A673 (cell line): Measurements from ENCODE around the gene AAGAB. TPM values are rescaled to one million over a fixed set of nuclear protein-coding genes. Genes with fewer than 3 reads are reported as not detected.

ENCODE experiments used
- BruUV-seq: library from RNA; stranded (reverse); fragments of 400-500 nt; replicated peaks from 2 replicates; lab custom pipeline; 2021; lab: Mats Ljungman, UMichigan
- CTCF ChIA-PET: fragments of 300-600 bp; sonication (Branson Sonifier 250); formaldehyde crosslinking; loops from one replicate; lab custom pipeline; 2022; ENCODE audit warnings: antibody characterized with exemption; lab: Charles Lee
- POLR2A ChIA-PET: fragments of 300-600 bp; sonication (Branson Sonifier 250); formaldehyde crosslinking; loops from one replicate; lab custom pipeline; 2022; ENCODE audit warnings: antibody characterized with exemption; ENCODE audit not compliant: low non-redundant PET; lab: Charles Lee
- DNase-seq: peaks from one replicate; pipeline ENCODE4 v3.0.0-alpha.2; 2015; ENCODE audit warnings: low spot score
- H3K27ac ChIP-seq: fragments of 200-600 bp; sonication (generic); 2 replicates; pipeline ENCODE4 v1.5.1; 2016; ENCODE audit warnings: mixed run types, low read depth, mild to moderate bottlenecking, mixed read lengths, antibody characterized with exemption, low read length; ENCODE audit not compliant: poor library complexity, severe bottlenecking
- H3K27me3 ChIP-seq: fragments of 200-600 bp; sonication (generic); replicated peaks from 2 replicates; pipeline ENCODE4 v1.6.1; 2017; ENCODE audit warnings: mixed run types, low read depth, mild to moderate bottlenecking, mixed read lengths, antibody characterized with exemption, low read length; ENCODE audit not compliant: insufficient read depth, poor library complexity
- H3K36me3 ChIP-seq: fragments of 200-600 bp; sonication (generic); 2 replicates; pipeline ENCODE4 v1.6.1; 2016; ENCODE audit warnings: mixed run types, mild to moderate bottlenecking, mixed read lengths, antibody characterized with exemption, low read length; ENCODE audit not compliant: insufficient read depth, poor library complexity, severe bottlenecking
- H3K4me1 ChIP-seq: fragments of 200-600 bp; sonication (generic); 2 replicates; pipeline ENCODE4 v1.6.1; 2017; ENCODE audit warnings: mixed run types, mild to moderate bottlenecking, mixed read lengths, antibody characterized with exemption, low read length; ENCODE audit not compliant: insufficient read depth, poor library complexity, severe bottlenecking
- H3K4me3 ChIP-seq: fragments of 200-600 bp; sonication (generic); 2 replicates; pipeline ENCODE4 v1.5.1; 2016; ENCODE audit warnings: low read depth, mixed run types, mild to moderate bottlenecking, mixed read lengths, low read length; ENCODE audit not compliant: poor library complexity, severe bottlenecking
- H3K9me3 ChIP-seq: fragments of 200-600 bp; sonication (generic); 2 replicates; pipeline ENCODE4 v1.6.1; 2016; ENCODE audit warnings: mixed run types, low read depth, mild to moderate bottlenecking, mixed read lengths, antibody characterized with exemption, low read length; ENCODE audit not compliant: poor library complexity, severe bottlenecking
- CTCF ChIP-seq: fragments of 300-800, 200-600 bp; sonication (generic); conservative IDR thresholded peaks from 2 replicates; pipeline ENCODE4 v1.5.1; 2017; ENCODE audit warnings: low read depth, mild to moderate bottlenecking, antibody characterized with exemption, low read length, moderate library complexity, mixed read lengths
- EZH2 ChIP-seq: fragments of 200-600 bp; sonication (generic); IDR thresholded peaks from 2 replicates; pipeline ENCODE4 v1.6.1; 2017; ENCODE audit warnings: borderline replicate concordance, low read depth, mild to moderate bottlenecking, mixed read lengths, antibody characterized with exemption, low read length; ENCODE audit not compliant: poor library complexity, severe bottlenecking
- intact Hi-C: fragments of 100-400 bp; cut with micrococcal nuclease; formaldehyde crosslinking; loops from one replicate; pipeline ENCODE4 v1.10.0; 2022; ENCODE audit not compliant: unreplicated experiment
- total RNA-seq: library from RNA; stranded (reverse); gene quantifications from 2 replicates; pipeline ENCODE4 v1.2.3, GENCODE V29; 2021

Gene AAGAB
- total RNA-seq, 1 experiment from 2014 or later = 54.8 TPM

GRCh38 chr15:67280217-67280616 is 25.8 kb upstream of the AAGAB start:
- no TSS peak for BruUV-seq
- no peak for DNase-seq

GRCh38 chr15:67276666-67277065 is 22.2 kb upstream of the AAGAB start:
- no peak for DNase-seq
- ChIA-PET POLR2A (no interaction called here), CTCF (no interaction called here)
- TF ChIP-seq EZH2 = no peak
- no peak for TF ChIP-seq CTCF
- Histone ChIP-seq H3K9me3 (no peaks in the 10 kb centered on the region), H3K27me3 (no peaks in the 10 kb centered on the region), H3K4me1 (no peaks in the 10 kb centered on the region), H3K36me3 (no peaks in the 10 kb centered on the region), H3K27ac (no peak overlapping the region), H3K4me3 (no peak overlapping the region)
- intact Hi-C loops = no loop called here
- BruUV-seq = no TSS peak

More at GRCh38 chr15:67280217-67280616, 25.8 kb upstream of the AAGAB start:
- ChIA-PET CTCF (no interaction called here), POLR2A (interaction anchor here (0.6 to 0.7 kb wide), 2 partner anchors 28 to 69 kb away, joined by 3 to 4 read pairs; no protein-coding TSS in a partner anchor)
- TF ChIP-seq EZH2 (no peak), CTCF (no peak)
- Histone ChIP-seq H3K27me3 (no peaks in the 10 kb centered on the region), H3K4me3 (no peak overlapping the region), H3K9me3 (peaks cover under 1% of the 10 kb centered on the region), H3K4me1 (no peaks in the 10 kb centered on the region), H3K36me3 (no peaks in the 10 kb centered on the region), H3K27ac (no peak overlapping the region)
- intact Hi-C loops = no loop called here

- Histone ChIP-seq H3K4me1 (no peaks in the 10 kb centered on the region), H3K4me3 (no peak overlapping the region), H3K36me3 (no peaks in the 10 kb centered on the region), H3K27ac (no peak overlapping the region), H3K9me3 (no peaks in the 10 kb centered on the region), H3K27me3 (no peaks in the 10 kb centered on the region)
- TF ChIP-seq EZH2 = no peak
- TF ChIP-seq CTCF = no peak
- ChIA-PET POLR2A (no interaction called here), CTCF (no interaction called here)
- DNase-seq = no peak
- BruUV-seq = no TSS peak
- intact Hi-C loops = no loop called here
Measured at GRCh38 chr15:67274236-67274635, 19.8 kb upstream of the AAGAB start.
